ENCODE data around the gene ERCC2. TPM values are rescaled to one million over a fixed set of nuclear protein-coding genes. Genes with fewer than 3 reads are reported as not detected.
A peak's percentile ranks its signal among the peaks of the same experiment; 100 is the strongest.

The ERCC2 gene
- total and polyA plus RNA-seq, 3 experiments from 2014 or later: 7.8 to 23.9 (median 22.0) TPM

DNA sequence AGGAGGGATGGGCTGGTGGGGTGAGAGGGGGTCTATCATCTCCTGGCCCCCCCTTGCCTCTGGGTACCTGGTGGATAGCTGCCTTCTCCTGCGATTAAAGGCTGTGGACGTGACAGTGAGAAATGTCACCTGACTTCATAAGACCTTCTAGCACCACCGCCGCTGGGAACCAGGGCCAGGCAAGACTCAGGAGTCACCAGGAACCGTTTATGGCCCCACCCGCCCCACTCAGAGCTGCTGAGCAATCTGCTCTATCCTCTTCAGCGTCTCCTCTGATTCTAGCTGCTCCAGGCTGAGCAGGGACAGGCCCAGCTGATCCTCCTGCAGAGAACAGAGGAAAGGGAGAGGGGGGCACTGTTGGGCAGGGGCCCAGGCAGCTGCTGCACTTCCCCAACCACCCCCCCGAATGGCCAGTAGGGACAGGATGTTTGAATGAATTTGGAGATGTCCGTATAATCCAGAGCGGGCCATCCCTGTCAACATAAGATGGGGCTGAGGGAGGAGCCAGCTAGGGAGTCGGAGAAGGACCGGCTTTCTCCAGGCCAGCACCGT lies 18.9 kb downstream of the ERCC2 start:
- Histone ChIP-seq H3K36me3 (ENCODE audit: insufficient read depth, low read length) (no peaks in the 10 kb centered on the region), H3K27ac (ENCODE audit: low read depth, low read length) (no peak overlapping the region), H3K27me3 (ENCODE audit: insufficient read depth, low read length, poor library complexity, severe bottlenecking) (no peaks in the 10 kb centered on the region), H3K9me3 (ENCODE audit: low read length) (no peaks in the 10 kb centered on the region), H3K4me1 (ENCODE audit: insufficient read depth, low read length) (no peaks in the 10 kb centered on the region), H3K4me3 (ENCODE audit: low read length) (no peak overlapping the region)
- DNase-seq: no peak
- H3K27me3 Mint-ChIP-seq: peaks cover 0 to 1% of the 10 kb centered on the region in 2 donors
- H3K4me1 Mint-ChIP-seq: peaks cover 0 to 6% (median 0%) of the 10 kb centered on the region in 3 donors
- ChIA-PET POLR2A (no interaction called here), CTCF (no interaction called here)
- no peaks in the 10 kb centered on the region for H3K9me3 Mint-ChIP-seq
- no peak overlapping the region for H3K27ac Mint-ChIP-seq
- peaks cover 0 to 47% (median 7%) of the 10 kb centered on the region in 3 donors for H3K36me3 Mint-ChIP-seq
- no peak overlapping the region for H3K4me3 Mint-ChIP-seq

GRCh38 chr19:45350477-45351058 lies 19.8 kb downstream of the ERCC2 start:
- no peak for DNase-seq
- Histone ChIP-seq H3K36me3 (ENCODE audit: insufficient read depth, low read length) (no peaks in the 10 kb centered on the region), H3K9me3 (ENCODE audit: low read length) (no peaks in the 10 kb centered on the region), H3K27me3 (ENCODE audit: insufficient read depth, low read length, poor library complexity, severe bottlenecking) (no peaks in the 10 kb centered on the region), H3K4me3 (ENCODE audit: low read length) (no peak overlapping the region), H3K27ac (ENCODE audit: low read depth, low read length) (no peak overlapping the region), H3K4me1 (ENCODE audit: insufficient read depth, low read length) (no peaks in the 10 kb centered on the region)
- H3K36me3 Mint-ChIP-seq: peaks cover 0 to 41% (median 7%) of the 10 kb centered on the region in 3 donors
- H3K9me3 Mint-ChIP-seq: no peaks in the 10 kb centered on the region
- H3K27me3 Mint-ChIP-seq: peaks cover 6 to 7% of the 10 kb centered on the region in 2 donors
- POLR2A ChIA-PET: no interaction called here
- peaks cover 0 to 6% (median 0%) of the 10 kb centered on the region in 3 donors for H3K4me1 Mint-ChIP-seq
- CTCF ChIA-PET: no interaction called here
- H3K4me3 Mint-ChIP-seq: no peak overlapping the region
- no peak overlapping the region for H3K27ac Mint-ChIP-seq

DNA sequence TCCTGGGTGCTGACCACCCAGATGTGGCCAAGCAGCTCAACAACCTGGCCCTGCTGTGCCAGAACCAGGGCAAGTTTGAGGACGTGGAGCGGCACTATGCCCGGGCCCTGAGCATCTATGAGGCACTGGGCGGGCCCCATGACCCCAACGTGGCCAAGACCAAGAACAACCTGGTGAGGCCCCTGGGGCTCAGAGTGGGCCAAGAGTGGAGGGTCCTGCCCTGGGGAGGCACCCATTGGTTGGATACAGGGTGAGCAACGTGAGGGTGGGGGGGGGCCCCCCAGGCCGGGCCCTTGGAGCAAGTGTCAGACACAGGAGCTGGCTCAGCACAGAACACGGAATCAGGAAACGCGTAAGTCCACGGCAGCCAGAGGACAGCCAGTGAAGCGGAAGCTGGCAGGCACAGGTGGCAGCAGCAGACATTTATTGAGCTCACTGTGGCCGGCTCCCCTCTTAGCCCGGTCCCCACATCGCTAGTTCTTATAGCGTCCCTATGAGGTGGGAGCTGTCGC lies 20.9 kb downstream of the ERCC2 start:
- Histone ChIP-seq H3K9me3 (ENCODE audit: low read length) (no peaks in the 10 kb centered on the region), H3K27me3 (ENCODE audit: insufficient read depth, low read length, poor library complexity, severe bottlenecking) (no peaks in the 10 kb centered on the region), H3K4me3 (ENCODE audit: low read length) (no peak overlapping the region), H3K36me3 (ENCODE audit: insufficient read depth, low read length) (no peaks in the 10 kb centered on the region), H3K27ac (ENCODE audit: low read depth, low read length) (no peak overlapping the region), H3K4me1 (ENCODE audit: insufficient read depth, low read length) (no peaks in the 10 kb centered on the region)
- H3K4me1 Mint-ChIP-seq: peaks cover 0 to 2% (median 0%) of the 10 kb centered on the region in 3 donors
- DNase-seq: no peak
- no peaks in the 10 kb centered on the region for H3K9me3 Mint-ChIP-seq
- peaks cover 0 to 37% (median 5%) of the 10 kb centered on the region in 3 donors for H3K36me3 Mint-ChIP-seq
- H3K27me3 Mint-ChIP-seq: peaks cover 7 to 12% of the 10 kb centered on the region in 2 donors
- ChIA-PET POLR2A (no interaction called here), CTCF (no interaction called here)
- H3K4me3 Mint-ChIP-seq: no peak overlapping the region
- peak overlapping the region in 1 of 8 donors; percentile 68 for H3K27ac Mint-ChIP-seq

GRCh38 chr19:45349126-45349415 lies 21.3 kb downstream of the ERCC2 start:
- H3K27ac ChIP-seq (ENCODE audit: low read depth, low read length): no peak overlapping the region
- DNase-seq: no peak
- no peaks in the 10 kb centered on the region for H3K4me1 Mint-ChIP-seq
- H3K27me3 Mint-ChIP-seq: peaks cover 11 to 15% of the 10 kb centered on the region in 2 donors
- no peaks in the 10 kb centered on the region for H3K9me3 Mint-ChIP-seq
- H3K27me3 ChIP-seq (ENCODE audit: insufficient read depth, low read length, poor library complexity, severe bottlenecking): no peaks in the 10 kb centered on the region
- H3K4me3 ChIP-seq (ENCODE audit: low read length): no peak overlapping the region
- no peak overlapping the region for H3K4me3 Mint-ChIP-seq
- CTCF ChIA-PET: no interaction called here
- no peaks in the 10 kb centered on the region for H3K9me3 ChIP-seq (ENCODE audit: low read length)
- peak overlapping the region in 2 of 8 donors; percentile 52 to 58 for H3K27ac Mint-ChIP-seq
- POLR2A ChIA-PET: no interaction called here
- peaks cover 0 to 34% (median 5%) of the 10 kb centered on the region in 3 donors for H3K36me3 Mint-ChIP-seq
- H3K4me1 ChIP-seq (ENCODE audit: insufficient read depth, low read length): no peaks in the 10 kb centered on the region
- H3K36me3 ChIP-seq (ENCODE audit: insufficient read depth, low read length): no peaks in the 10 kb centered on the region

DNA sequence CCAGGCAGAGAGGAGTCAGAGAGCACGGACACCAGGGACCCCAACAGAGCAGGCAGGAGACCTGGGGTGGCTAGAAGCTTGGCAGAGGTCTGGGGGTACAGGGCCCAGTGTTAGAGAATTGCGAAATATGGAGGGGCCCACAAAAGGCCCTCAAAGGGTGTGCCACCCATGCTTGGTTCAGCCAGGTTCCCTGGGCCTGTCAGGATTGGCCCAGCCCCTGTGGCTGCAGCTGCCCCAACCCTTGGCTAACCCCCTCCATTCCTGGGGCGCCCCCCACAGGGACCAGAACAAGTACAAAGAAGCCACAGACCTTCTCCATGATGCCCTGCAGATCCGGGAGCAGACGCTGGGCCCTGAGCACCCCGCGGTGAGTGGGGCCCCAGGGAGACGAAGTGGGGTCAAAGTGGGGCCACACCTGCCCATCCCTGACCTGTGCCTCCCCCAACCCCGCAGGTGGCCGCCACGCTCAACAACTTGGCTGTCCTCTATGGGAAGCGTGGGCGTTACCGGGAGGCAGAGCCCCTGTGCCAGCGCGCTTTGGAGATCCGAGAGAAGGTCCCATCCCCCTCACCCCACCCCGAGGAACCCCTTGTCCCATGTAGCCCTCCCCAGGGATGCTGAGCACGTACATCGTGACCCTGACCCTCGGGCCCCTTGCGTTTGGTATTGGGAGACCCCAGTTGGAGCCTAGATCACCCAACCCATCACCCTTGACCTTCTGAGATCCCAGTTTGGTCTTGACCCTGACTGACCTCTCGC lies 21.8 kb downstream of the ERCC2 start:
- ChIA-PET POLR2A (no interaction called here), CTCF (no interaction called here)
- Histone ChIP-seq H3K9me3 (ENCODE audit: low read length) (no peaks in the 10 kb centered on the region), H3K27me3 (ENCODE audit: insufficient read depth, low read length, poor library complexity, severe bottlenecking) (no peaks in the 10 kb centered on the region), H3K4me1 (ENCODE audit: insufficient read depth, low read length) (no peaks in the 10 kb centered on the region), H3K4me3 (ENCODE audit: low read length) (no peak overlapping the region), H3K27ac (ENCODE audit: low read depth, low read length) (no peak overlapping the region), H3K36me3 (ENCODE audit: insufficient read depth, low read length) (no peaks in the 10 kb centered on the region)
- no peak for DNase-seq
- H3K4me1 Mint-ChIP-seq: no peaks in the 10 kb centered on the region
- no peak overlapping the region for H3K4me3 Mint-ChIP-seq
- H3K36me3 Mint-ChIP-seq: peaks cover 0 to 29% (median 4%) of the 10 kb centered on the region in 3 donors
- H3K9me3 Mint-ChIP-seq: no peaks in the 10 kb centered on the region
- peak overlapping the region in 1 of 8 donors; percentile 58 for H3K27ac Mint-ChIP-seq
- H3K27me3 Mint-ChIP-seq: peaks cover 11 to 17% of the 10 kb centered on the region in 2 donors

DNA sequence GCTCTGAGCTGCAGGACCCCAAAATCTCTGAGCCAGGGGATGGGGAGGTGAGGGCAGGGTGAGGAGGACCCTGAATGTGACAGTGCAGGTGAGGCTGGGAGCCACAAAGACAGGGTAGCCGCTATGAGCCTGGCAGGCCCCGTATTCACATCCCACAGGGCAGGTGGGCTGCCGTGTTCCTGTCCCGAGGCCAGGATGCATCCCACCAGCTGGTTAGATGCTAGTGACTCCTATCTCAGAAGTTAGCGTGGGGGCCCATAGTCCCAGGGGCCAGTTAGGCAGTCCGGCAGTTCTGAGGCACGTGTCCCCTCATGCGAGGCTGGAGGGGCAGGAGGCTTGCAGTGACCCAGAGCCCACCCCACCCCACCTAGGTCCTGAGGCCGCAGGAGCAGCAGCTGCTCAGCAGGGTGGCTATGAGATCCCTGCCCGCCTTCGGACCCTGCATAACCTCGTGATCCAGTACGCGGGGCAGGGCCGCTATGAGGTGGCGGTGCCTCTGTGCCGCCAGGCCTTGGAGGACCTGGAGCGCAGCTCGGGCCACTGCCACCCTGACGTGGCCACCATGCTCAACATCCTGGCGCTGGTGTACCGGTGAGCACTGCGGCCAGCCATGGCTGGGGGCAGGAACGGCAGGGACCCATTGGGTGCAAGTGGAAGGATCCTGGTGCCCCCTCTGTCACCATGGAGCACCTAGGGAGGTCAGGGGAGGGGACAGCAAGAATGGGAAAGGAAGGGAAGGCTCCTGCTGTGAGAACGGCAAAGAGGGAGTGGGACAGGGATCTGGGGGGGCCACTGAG lies 22.6 kb downstream of the ERCC2 start:
- no peaks in the 10 kb centered on the region for H3K27me3 ChIP-seq (ENCODE audit: insufficient read depth, low read length, poor library complexity, severe bottlenecking)

DNA sequence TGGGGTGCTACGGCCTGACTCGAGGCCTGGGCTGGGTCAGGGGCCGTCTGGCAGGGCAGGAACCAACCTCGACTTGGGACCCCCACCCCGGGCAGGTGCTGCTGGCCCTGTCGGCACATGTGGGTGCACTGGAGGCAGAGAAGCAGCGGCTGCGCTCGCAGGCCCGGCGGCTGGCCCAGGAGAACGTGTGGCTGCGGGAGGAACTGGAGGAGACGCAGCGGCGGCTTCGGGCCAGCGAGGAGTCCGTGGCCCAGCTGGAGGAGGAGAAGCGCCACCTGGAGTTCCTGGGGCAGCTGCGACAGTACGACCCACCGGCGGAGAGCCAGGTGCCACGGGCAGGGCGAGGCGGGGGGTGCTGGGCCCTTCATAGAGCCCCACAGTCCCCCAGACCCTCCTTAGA lies 23.9 kb downstream of the ERCC2 start:
- Histone ChIP-seq H3K4me1 (ENCODE audit: insufficient read depth, low read length) (no peaks in the 10 kb centered on the region), H3K9me3 (ENCODE audit: low read length) (no peaks in the 10 kb centered on the region), H3K4me3 (ENCODE audit: low read length) (no peak overlapping the region), H3K27ac (ENCODE audit: low read depth, low read length) (no peak overlapping the region), H3K36me3 (ENCODE audit: insufficient read depth, low read length) (no peaks in the 10 kb centered on the region), H3K27me3 (ENCODE audit: insufficient read depth, low read length, poor library complexity, severe bottlenecking) (no peaks in the 10 kb centered on the region)
- Mint-ChIP-seq H3K4me3 (no peak overlapping the region), H3K4me1 (no peaks in the 10 kb centered on the region), H3K27me3 (peaks cover 11 to 19% of the 10 kb centered on the region in 2 donors), H3K36me3 (peaks cover 0 to 10% (median 2%) of the 10 kb centered on the region in 3 donors), H3K27ac (no peak overlapping the region), H3K9me3 (no peaks in the 10 kb centered on the region)
- ChIA-PET CTCF (no interaction called here), POLR2A (no interaction called here)
- DNase-seq: no peak

More for the DNA sequence above, 22.6 kb downstream of the ERCC2 start:
- Histone ChIP-seq H3K4me1 (ENCODE audit: insufficient read depth, low read length) (no peaks in the 10 kb centered on the region), H3K36me3 (ENCODE audit: insufficient read depth, low read length) (no peaks in the 10 kb centered on the region), H3K27ac (ENCODE audit: low read depth, low read length) (no peak overlapping the region), H3K4me3 (ENCODE audit: low read length) (no peak overlapping the region), H3K9me3 (ENCODE audit: low read length) (no peaks in the 10 kb centered on the region)
- H3K36me3 Mint-ChIP-seq: peaks cover 0 to 21% (median 2%) of the 10 kb centered on the region in 3 donors
- peaks cover 11 to 19% of the 10 kb centered on the region in 2 donors for H3K27me3 Mint-ChIP-seq
- DNase-seq: no peak
- H3K4me3 Mint-ChIP-seq: no peak overlapping the region
- CTCF ChIA-PET: no interaction called here
- no peaks in the 10 kb centered on the region for H3K4me1 Mint-ChIP-seq
- no peaks in the 10 kb centered on the region for H3K9me3 Mint-ChIP-seq
- POLR2A ChIA-PET: no interaction called here
- peak overlapping the region in 1 of 8 donors; percentile 33 for H3K27ac Mint-ChIP-seq

- CTCF ChIA-PET: no interaction called here
- H3K27me3 ChIP-seq (ENCODE audit: insufficient read depth, low read length, poor library complexity, severe bottlenecking): peaks cover 4% of the 10 kb centered on the region
Observed at GRCh38 chr19:45345506-45345860, 24.9 kb downstream of the ERCC2 start.

More at GRCh38 chr19:45345506-45345860, 24.9 kb downstream of the ERCC2 start:
- no peaks in the 10 kb centered on the region for H3K9me3 Mint-ChIP-seq
- H3K4me1 Mint-ChIP-seq: no peaks in the 10 kb centered on the region
- peaks cover 11 to 19% of the 10 kb centered on the region in 2 donors for H3K27me3 Mint-ChIP-seq
- no peak overlapping the region for H3K27ac Mint-ChIP-seq
- Histone ChIP-seq H3K4me3 (ENCODE audit: low read length) (no peak overlapping the region), H3K9me3 (ENCODE audit: low read length) (no peaks in the 10 kb centered on the region), H3K4me1 (ENCODE audit: insufficient read depth, low read length) (peaks cover under 1% of the 10 kb centered on the region), H3K27ac (ENCODE audit: low read depth, low read length) (no peak overlapping the region), H3K36me3 (ENCODE audit: insufficient read depth, low read length) (no peaks in the 10 kb centered on the region)
- no peak overlapping the region for H3K4me3 Mint-ChIP-seq
- no peak for DNase-seq
- POLR2A ChIA-PET: no interaction called here
- H3K36me3 Mint-ChIP-seq: peaks cover 0 to 2% (median 0%) of the 10 kb centered on the region in 3 donors

Data from CD8-positive, alpha-beta memory T cell (primary cell).